GM12874 (cell line): ENCODE measurements around the gene STYXL1.

Experiments
- CTCF ChIP-seq: IDR thresholded peaks from 2 replicates; pipeline ENCODE4 v1.5.1; 2011; ENCODE audit warnings: low read depth, mild to moderate bottlenecking, control low read depth, low read length, moderate library complexity; ENCODE audit not compliant: insufficient read depth

Gene STYXL1

GRCh38 chr7:76008156-76008687, 39.6 kb downstream of the STYXL1 start:
- TF ChIP-seq CTCF: no peak

GRCh38 chr7:76003351-76003750, 44.4 kb downstream of the STYXL1 start:
- TF ChIP-seq CTCF: no peak

GRCh38 chr7:76002822-76003221, 45.0 kb downstream of the STYXL1 start:
- no peak for TF ChIP-seq CTCF

GRCh38 chr7:76002139-76002538, 45.7 kb downstream of the STYXL1 start:
- TF ChIP-seq CTCF: no peak

- TF ChIP-seq CTCF: no peak
Measured at GRCh38 chr7:76000566-76000965, 47.2 kb downstream of the STYXL1 start.

GRCh38 chr7:75998038-75998437, 49.8 kb downstream of the STYXL1 start:
- no peak for TF ChIP-seq CTCF

GRCh38 chr7:75996476-75996875, 51.3 kb downstream of the STYXL1 start:
- TF ChIP-seq CTCF: no peak
